HG03280 (cell line): Measurements from ENCODE around the gene AFF3.

ENCODE experiments used
- ATAC-seq: cut with Tn5 transposase; IDR thresholded peaks from one replicate; pipeline ENCODE4 v1.9.1; 2021; ENCODE audit warnings: mild to moderate bottlenecking, moderate library complexity; ENCODE audit not compliant: unreplicated experiment

AFF3 gene

GRCh38 chr2:99841749-99842148, 300.6 kb downstream of the AFF3 start:
- no peak for ATAC-seq

DNA sequence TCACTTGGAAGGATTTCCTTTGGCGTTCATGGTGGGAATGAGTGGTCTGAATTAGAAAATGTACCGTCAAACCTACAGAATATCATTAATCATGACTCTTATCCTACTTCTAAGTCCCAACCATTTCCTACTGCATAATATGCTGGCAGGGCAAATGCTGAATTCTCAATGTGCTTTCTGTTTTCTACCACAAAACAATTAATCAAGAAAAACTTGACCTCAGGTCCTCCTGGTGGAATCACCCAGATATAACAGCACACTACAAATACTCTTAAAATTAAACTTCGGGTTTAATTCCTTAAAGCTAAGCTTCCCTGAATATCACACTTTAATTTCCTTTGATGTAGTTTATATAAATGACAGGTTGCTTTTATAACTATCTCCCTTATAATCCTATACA, 301.6 kb downstream of the AFF3 start:
- ATAC-seq = no peak

GRCh38 chr2:99836690-99837605, 305.4 kb downstream of the AFF3 start:
- ATAC-seq = no peak

GRCh38 chr2:99834426-99834825, 308.0 kb downstream of the AFF3 start:
- no peak for ATAC-seq

GRCh38 chr2:99833586-99834201, 308.7 kb downstream of the AFF3 start:
- no peak for ATAC-seq

GRCh38 chr2:99832926-99833325, 309.5 kb downstream of the AFF3 start:
- no peak for ATAC-seq

DNA sequence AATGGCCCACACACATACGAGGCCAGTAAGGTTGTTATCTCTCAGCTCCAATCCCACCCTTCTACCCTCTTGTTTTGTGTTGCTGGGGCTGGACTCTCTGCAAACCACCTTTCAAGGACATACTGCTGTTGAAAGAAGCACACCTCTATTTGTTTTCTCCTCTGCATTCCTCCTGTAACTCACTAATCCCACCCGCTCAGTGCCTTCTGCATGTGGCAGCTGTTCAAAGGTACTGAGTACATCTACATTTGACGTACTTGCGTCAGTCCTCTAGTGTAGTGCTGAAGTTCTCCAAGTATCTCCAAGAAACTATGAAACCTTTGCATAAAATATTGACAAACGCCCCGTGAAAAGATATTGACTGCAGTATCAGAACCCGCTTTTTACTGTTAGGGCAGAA, 310.6 kb downstream of the AFF3 start:
- ATAC-seq = no peak

DNA sequence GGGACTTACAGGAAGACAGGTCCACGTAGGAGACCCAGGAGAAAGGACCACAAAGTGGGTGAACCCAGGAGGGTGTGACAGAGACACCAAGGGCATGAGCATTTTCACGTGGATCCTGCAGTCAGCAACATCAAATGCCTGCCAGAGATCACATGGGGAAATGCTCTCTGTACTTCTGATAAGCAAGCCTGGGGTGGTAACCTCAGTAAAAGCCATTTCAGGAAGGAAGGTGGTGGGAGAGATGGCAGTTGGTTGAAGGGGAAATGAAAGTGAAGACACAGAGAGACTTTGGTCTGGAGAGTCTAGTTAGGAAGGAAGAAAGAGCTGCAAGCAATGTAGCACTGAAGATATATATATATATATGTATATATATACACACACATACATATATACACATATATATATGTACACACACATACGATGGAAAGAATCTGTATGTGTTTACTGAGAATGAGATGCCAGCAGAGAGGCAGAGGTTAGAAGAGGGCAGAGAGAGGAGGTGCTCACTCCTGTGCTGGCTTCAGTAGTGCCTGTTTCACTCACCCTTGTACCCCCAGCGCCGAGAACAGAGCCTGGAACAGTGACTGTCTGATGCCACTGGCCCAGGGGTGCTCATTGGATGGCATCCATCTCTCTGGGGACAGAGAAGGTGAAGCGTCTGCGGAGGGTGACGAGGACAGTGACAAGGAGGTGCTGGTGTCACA, 314.9 kb downstream of the AFF3 start:
- no peak for ATAC-seq

- ATAC-seq = no peak
Measured at GRCh38 chr2:99825630-99826029, 316.8 kb downstream of the AFF3 start.

DNA sequence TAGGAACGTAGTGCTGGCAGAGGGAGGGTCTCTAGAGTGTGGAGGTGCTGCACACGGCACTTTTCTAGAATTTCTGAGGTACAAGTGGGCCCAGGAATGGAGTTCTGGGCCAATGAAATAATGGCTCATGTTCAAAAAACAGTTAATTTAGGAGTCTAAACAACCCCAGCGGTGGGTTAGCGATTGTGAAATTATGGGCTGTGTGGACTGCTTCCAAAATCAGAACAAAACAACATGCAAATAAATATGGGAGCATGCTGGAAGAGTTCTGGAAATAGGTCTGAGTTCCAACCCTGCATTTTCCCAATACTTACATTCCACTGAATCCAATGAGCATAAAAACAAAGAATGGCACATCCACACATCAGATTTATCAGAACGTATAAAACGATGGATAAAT, 317.6 kb downstream of the AFF3 start:
- no peak for ATAC-seq

DNA sequence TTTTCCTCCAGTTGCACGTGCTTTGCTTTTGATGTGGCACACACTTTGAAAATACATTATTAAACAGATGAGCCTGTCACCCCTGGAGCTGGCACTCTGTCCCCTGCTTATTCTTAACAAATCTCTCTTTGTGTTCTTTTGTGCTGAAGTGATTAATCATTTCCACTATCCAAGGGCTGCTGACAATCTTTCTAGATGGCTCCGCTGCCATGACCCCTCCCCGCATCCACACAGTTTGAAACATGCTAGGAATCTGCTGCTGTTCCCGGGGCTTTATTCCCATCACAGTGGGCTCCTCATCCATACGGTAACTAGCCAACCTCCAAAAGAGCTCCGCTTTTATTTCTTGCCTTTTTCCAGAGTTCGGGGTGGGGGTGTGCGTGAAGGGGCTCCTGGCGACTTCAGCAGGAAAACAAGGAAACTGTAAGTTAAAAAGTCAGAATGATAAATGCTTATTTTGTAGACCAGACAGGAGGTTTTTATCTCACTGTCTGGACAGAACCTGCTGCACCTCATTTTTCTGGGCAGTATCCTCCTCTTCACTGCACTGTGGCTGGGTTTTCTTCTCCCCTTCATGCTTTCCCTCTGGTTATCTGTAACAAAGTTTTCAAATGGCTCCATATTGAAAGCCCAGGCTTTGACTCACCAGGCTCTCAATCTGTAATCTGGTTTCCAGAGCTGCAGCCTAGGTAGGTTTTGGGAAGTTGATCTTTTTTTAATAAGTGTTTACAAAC, 319.7 kb downstream of the AFF3 start:
- no peak for ATAC-seq

GRCh38 chr2:99821984-99822383, 320.4 kb downstream of the AFF3 start:
- no peak for ATAC-seq

DNA sequence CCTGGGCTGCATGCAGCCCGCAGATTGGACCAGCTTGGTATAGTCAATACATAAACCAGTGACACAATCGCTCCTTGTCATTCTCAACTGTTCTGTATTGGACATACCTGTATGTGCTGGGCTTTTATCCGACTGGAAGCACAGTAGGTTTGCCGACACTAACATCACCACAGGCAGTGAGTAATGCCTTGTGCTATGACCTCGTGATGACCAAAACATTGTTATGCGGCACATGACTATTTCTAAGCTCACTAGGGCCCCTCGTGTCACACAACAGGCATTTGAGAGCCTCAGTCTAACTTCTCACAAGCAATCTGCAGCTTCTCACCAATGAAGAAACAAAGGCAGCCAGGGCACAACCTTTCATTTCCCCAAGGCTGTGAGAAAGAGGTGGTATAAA, 320.8 kb downstream of the AFF3 start:
- no peak for ATAC-seq

DNA sequence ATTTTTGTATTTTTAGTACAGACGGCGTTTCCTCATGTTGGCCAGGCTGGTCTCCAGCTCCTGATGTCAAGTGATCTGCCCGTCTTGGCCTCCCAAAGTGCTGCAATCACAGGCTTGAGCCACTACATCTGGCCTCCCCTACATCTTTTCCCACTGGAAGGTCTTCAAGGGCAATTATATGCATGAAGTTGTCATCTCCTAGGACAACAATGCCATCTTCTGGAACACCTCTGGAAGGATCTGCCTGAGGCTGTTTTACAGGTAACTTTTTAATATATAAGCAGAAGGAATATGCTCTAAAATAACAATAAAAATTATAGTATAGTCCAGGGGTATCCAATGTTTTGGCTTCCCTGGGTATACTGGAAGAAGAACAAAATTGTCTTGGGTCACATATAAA, 321.4 kb downstream of the AFF3 start:
- no peak for ATAC-seq

DNA sequence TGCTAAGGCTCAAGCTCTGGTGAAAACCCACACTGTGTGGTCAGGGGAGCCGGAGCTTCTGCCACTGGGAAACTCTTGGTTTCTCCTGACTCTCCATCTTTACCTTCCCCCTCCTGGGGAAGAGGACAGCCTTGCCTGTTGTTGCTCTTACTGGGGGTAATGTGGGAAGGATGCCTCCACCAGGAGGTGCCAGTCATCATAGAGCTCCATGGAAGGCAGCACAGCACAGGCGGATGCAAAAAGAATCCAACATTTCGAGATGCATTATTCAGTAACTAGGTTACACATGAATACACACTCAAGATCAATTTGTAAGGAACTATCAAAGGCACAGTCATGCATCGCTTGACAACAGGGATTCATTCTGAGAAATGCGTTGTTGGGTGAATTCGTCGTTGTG, 322.6 kb downstream of the AFF3 start:
- no peak for ATAC-seq

DNA sequence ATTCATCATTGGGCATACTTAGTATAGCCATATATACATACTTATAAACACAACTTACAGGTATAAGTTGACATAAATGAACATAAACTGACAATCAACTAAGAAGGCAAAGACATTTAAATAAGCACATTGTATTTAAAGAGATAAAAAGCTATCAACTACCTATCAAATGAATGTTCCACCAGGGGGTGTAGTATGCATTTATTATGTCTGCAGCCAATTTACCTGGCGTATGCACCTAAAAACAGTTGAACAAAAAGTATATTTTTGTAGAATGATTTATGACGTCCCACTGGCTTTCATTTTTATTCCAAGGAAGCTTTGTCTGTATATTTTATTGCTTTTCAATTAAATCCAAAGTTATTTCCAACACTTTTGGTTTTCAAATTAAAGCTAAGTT, 323.5 kb downstream of the AFF3 start:
- ATAC-seq = no peak

DNA sequence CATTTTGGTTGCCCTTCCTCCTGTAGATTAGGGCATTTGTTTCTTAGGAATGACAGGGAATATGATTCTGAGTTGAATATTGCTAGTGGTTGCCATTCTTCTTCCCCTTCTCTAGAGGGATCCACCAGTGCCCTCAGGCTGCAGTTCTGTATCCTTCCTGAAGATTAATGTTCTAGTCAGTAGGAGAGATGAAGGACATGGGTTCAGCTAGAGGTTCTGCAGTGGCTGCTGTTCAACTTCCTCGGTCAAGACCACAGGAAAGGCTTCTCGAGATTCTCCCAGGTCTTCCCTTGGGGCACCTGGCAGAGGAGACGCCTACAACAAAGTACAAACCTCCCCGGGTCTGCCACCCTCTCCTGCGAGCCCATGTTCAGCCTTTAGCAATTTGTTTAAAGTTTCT, 325.5 kb downstream of the AFF3 start:
- no peak for ATAC-seq

DNA sequence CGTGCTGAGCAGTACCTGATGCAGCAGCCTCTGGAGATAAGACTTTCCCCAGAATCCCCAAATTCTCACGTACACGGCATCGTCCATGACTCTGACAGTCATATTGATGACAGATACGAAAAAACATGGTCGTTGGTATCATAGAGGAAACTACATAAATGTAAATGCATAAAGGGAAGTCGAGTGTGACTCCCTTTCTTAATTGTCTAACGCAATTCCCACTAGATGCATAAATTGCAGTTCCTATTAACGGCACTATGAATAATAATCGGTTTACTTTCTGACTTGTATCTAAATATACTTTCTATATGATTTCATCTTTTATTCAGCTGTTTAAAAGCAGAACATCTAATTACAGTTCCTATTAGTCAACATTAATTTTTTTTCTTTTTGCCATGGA, 330.0 kb downstream of the AFF3 start:
- ATAC-seq = no peak

GRCh38 chr2:99811544-99811943, 330.8 kb downstream of the AFF3 start:
- no peak for ATAC-seq

DNA sequence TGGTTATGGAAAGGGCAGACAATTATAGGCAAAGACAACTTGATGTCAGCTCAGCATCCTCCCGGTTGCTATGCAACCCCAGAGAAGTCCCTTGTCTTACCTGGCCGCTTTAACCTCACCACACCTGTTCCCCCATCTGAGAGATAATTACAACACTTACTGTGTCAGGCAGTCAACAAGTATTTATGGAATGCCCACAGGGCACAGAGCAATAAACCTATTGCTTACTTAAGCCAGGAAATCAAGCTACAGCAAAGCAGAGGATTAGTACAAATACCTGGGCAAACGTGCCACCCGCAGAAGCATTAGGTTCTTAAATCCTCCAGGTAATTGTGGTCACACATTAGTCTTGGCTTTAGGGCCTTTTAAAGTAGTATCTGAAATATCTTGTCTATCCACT, 332.2 kb downstream of the AFF3 start:
- ATAC-seq = no peak

- ATAC-seq = no peak
Measured at GRCh38 chr2:99809259-99809900, 333.0 kb downstream of the AFF3 start.
